Measurements from ENCODE around the gene BMAL1.
"Not testable (repeated sequence)": the region's sequence is repeated elsewhere in the genome, so short reads cannot be mapped to it uniquely, and the experiment has no call there.

The BMAL1 gene

DNA sequence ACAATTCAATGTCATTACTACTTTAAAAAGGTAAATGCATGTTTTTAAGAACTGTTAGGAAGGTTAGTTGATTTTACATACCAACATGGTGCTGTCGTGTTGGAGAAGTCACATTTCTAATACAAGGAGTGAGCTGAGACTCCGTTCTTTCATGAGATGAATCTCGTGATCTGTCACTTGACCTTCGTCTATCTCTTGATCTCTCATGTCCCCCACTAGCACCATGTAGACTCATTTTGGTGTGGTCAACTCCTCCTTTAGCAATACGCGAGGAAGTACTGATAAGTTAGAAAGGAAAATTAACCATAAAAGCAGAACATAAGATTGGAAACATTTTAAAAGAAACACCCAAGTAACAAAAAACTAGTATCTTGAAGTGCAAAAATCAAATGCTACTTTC, 144.0 kb downstream of the BMAL1 start:
- no peak for DNase-seq (ENCODE audit: insufficient read length, low spot score)
- peak; percentile 46 for FAIRE-seq
- TF ChIP-seq, protein P1, sequence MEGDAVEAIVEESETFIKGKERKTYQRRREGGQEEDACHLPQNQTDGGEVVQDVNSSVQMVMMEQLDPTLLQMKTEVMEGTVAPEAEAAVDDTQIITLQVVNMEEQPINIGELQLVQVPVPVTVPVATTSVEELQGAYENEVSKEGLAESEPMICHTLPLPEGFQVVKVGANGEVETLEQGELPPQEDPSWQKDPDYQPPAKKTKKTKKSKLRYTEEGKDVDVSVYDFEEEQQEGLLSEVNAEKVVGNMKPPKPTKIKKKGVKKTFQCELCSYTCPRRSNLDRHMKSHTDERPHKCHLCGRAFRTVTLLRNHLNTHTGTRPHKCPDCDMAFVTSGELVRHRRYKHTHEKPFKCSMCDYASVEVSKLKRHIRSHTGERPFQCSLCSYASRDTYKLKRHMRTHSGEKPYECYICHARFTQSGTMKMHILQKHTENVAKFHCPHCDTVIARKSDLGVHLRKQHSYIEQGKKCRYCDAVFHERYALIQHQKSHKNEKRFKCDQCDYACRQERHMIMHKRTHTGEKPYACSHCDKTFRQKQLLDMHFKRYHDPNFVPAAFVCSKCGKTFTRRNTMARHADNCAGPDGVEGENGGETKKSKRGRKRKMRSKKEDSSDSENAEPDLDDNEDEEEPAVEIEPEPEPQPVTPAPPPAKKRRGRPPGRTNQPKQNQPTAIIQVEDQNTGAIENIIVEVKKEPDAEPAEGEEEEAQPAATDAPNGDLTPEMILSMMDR (IDR thresholded peaks at IDR 0.05; ENCODE audit: insufficient read depth, missing control alignments), result no peak

- DNase-seq (ENCODE audit: insufficient read length, low spot score) (no peak), FAIRE-seq (no peak)
- TF ChIP-seq, protein P1 (IDR thresholded peaks at IDR 0.05; ENCODE audit: insufficient read depth, missing control alignments), result no peak
Measured at GRCh38 chr11:13423372-13423771, 145.8 kb downstream of the BMAL1 start.

DNA sequence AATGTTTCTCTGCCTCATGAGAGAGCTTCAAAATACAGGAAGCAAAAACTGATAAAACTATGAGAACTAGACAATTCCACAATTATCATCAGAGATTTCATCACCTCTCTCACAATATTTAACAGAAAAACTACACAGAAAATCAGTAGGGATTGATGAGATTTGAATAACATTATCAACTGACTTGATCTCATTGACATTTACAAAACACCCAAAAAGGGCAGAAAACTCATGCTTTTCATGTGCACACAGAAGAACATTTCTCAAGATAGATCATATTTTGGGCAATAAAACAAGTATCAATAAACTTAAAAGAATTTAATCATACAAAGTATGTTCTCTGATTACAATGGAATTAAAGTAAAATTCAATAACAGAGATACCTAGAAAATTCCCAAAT, 149.8 kb downstream of the BMAL1 start:
- no peak for DNase-seq (ENCODE audit: insufficient read length, low spot score)
- TF ChIP-seq, protein P1 (IDR thresholded peaks at IDR 0.05; ENCODE audit: insufficient read depth, missing control alignments), result no peak
- FAIRE-seq, result no peak

- FAIRE-seq (no peak), DNase-seq (ENCODE audit: insufficient read length, low spot score) (no peak)
- TF ChIP-seq, protein P1 (IDR thresholded peaks at IDR 0.05; ENCODE audit: insufficient read depth, missing control alignments), result no peak
Measured at GRCh38 chr11:13429288-13429687, 151.7 kb downstream of the BMAL1 start.

- TF ChIP-seq, protein P1 (IDR thresholded peaks at IDR 0.05; ENCODE audit: insufficient read depth, missing control alignments), result no peak
- DNase-seq (ENCODE audit: insufficient read length, low spot score) (no peak), FAIRE-seq (no peak)
Measured at GRCh38 chr11:13429836-13430235, 152.2 kb downstream of the BMAL1 start.

DNA sequence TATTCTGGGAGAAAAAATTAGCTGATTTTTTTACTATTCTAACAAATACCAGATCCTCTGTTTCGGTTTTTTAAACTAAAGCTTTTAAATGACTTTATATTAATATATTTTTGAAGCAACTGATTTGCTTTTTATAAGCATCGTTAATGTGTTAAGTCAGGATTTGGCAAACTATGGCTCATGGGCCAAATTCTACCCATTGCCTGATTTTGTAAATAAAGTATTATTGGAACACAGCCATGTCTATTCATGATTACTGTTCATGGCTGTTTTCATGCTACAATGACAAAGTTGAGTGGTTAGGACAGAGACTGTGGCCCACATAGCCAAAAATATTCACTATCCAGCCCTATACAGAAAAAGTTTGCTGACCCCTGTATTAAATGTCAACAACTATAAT, 155.8 kb downstream of the BMAL1 start:
- DNase-seq (ENCODE audit: insufficient read length, low spot score) (no peak), FAIRE-seq (no peak)
- TF ChIP-seq, protein P1 (IDR thresholded peaks at IDR 0.05; ENCODE audit: insufficient read depth, missing control alignments), result no peak

DNA sequence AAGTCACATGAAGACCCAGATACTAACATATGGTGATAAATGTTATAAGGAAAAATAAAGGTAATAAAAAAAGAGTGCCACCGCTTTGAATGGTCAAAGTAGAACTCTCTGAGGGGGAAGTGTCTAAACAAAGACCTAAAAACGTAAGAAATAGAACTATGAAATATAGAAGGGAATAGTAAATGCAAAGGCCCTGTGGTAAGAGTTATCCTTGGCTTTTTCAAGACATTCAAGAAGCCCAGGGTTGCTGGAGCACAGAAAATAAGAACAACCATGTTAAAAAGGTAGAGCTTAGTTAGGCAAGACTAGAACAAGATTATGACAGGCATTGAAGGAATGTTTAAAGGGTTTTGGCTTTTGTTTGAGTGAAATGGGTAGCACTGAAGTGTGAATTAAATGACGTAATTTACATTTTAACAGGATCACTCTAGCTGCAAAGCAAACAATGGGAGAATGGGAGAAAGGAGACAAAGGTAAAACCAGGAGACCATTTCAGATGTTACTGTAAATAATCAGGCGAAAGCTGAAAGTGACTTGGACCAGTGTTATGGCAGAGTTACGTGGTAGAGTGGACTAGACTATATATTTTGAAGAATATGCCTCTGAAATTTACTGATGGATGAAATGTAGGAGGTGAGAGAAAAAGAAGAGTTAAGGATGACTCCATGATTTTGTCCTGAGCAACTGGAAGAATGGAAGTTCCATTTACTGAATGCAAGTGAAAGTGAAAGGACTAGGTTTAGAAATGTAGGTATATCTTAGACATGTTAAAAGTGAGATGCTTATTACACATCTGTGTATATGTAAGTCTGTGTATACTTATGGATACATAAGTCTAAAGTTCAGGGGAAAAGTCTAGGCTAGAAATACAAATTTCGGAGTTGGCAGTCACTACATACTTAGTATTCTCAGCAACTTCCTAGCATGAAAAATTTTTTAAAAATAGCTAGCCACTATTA, 156.9 kb downstream of the BMAL1 start:
- DNase-seq (ENCODE audit: insufficient read length, low spot score), result no peak
- FAIRE-seq, result no peak
- TF ChIP-seq, protein P1 (IDR thresholded peaks at IDR 0.05; ENCODE audit: insufficient read depth, missing control alignments), result no peak

- not testable (repeated sequence) for DNase-seq (ENCODE audit: insufficient read length, low spot score)
Measured at GRCh38 chr11:13436836-13437235, 159.2 kb downstream of the BMAL1 start.

More at GRCh38 chr11:13436836-13437235, 159.2 kb downstream of the BMAL1 start:
- not testable (repeated sequence) for FAIRE-seq

Measured in D721Med (cell line).